Activated CD4-positive, CD25-positive, alpha-beta regulatory T cell (primary cell): ENCODE measurements around the gene EEF2.
"Not testable (repeated sequence)": the region's sequence is repeated elsewhere in the genome, so short reads cannot be mapped to it uniquely, and the experiment has no call there.

Experiments
- DNase-seq, 4 experiments: peaks; one replicate each; lab custom pipeline; 2025; lab: John Stamatoyannopoulos, UW

The EEF2 gene

GRCh38 chr19:3968556-3969434, 16.5 kb downstream of the EEF2 start:
- DNase-seq: no peak

- DNase-seq: not testable (repeated sequence)
Measured at GRCh38 chr19:3967983-3968382, 17.3 kb downstream of the EEF2 start.

- no peak for DNase-seq
Measured at GRCh38 chr19:3966051-3967017, 18.9 kb downstream of the EEF2 start.

- DNase-seq: no peak
Measured at GRCh38 chr19:3964256-3965194, 20.7 kb downstream of the EEF2 start.

GRCh38 chr19:3963458-3964255, 21.6 kb downstream of the EEF2 start:
- no peak for DNase-seq

- no peak for DNase-seq
Measured at GRCh38 chr19:3961007-3961406, 24.3 kb downstream of the EEF2 start.

GRCh38 chr19:3959766-3960131, 25.5 kb downstream of the EEF2 start:
- DNase-seq: no peak

GRCh38 chr19:3958836-3959765, 26.2 kb downstream of the EEF2 start:
- no peak for DNase-seq

GRCh38 chr19:3955688-3956087, 29.6 kb downstream of the EEF2 start:
- DNase-seq: no peak

GRCh38 chr19:3955276-3955675, 30.0 kb downstream of the EEF2 start:
- DNase-seq: not testable (repeated sequence)

GRCh38 chr19:3954107-3954506, 31.2 kb downstream of the EEF2 start:
- DNase-seq: no peak

GRCh38 chr19:3952755-3953276, 32.4 kb downstream of the EEF2 start:
- DNase-seq: not testable (repeated sequence)

GRCh38 chr19:3950871-3951861, 34.1 kb downstream of the EEF2 start:
- no peak for DNase-seq

GRCh38 chr19:3949997-3950859, 35.0 kb downstream of the EEF2 start:
- DNase-seq: no peak

- no peak for DNase-seq
Measured at GRCh38 chr19:3949294-3949693, 36.0 kb downstream of the EEF2 start.

- DNase-seq: not testable (repeated sequence)
Measured at GRCh38 chr19:3947316-3947933, 37.8 kb downstream of the EEF2 start.

- no peak for DNase-seq
Measured at GRCh38 chr19:3945838-3946237, 39.4 kb downstream of the EEF2 start.
